ENCODE results near the gene SAFB2.

DNA sequence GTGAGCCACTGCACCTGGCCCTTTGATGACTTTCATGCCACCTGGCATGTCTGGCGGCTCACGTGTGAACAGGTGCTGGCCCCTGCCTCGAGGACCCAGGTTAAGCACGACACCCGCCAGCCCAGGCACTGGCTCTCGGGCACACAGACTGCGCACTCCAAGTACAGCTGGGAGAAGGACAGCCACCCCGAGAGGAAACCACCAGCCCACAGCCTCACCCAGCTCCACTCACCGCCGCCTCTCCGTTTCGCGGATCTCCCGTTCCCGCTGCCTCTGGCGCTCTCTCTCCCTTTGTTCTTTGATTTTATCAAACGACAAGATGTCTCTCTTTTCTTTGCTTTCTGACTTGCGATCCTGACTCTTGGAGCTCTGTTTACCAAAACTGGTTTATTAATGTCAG is 27.4 kb downstream of the SAFB2 start:
- TF ChIP-seq REST (IDR thresholded peaks at IDR 0.05; ENCODE audit: insufficient read depth in 1 of 2, low read depth in 2 of 2, low read length in 2 of 2): no peak
- TF ChIP-seq SIN3A (IDR thresholded peaks at IDR 0.05; ENCODE audit: borderline replicate concordance, insufficient read depth, low read length): no peak

All from PFSK-1 (cell line).